ENCODE data around the gene HDC.

The HDC gene

GRCh38 chr15:50224606-50225005 lies 40.9 kb downstream of the HDC start:
- DNase-seq (ENCODE audit: low read depth) = peak; percentile 18

DNA sequence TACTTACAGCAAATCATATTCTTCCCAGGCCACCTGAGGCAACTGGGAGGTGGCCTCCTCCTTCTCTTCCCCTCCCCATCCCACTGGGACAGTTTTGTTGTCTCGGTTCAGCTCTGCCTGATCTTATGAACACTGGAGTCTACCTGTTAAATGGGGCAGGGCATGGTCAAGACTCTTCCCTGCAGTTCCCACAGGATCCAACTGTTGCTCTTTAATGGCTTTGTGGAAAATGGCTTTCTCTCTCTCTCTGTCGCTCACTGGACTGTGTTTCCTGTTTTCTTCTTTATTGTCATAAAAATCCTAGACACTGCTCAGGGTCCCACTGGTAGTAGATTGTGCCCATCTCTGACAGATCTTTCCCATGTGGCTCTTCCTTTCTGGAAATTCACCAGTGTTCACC lies 43.3 kb downstream of the HDC start:
- DNase-seq (ENCODE audit: low read depth) = no peak

- DNase-seq (ENCODE audit: low read depth) = no peak
These were observed 45.7 kb downstream of the HDC start for GRCh38 chr15:50219820-50220219.

GRCh38 chr15:50218691-50219090 lies 46.8 kb downstream of the HDC start:
- no peak for DNase-seq (ENCODE audit: low read depth)

DNA sequence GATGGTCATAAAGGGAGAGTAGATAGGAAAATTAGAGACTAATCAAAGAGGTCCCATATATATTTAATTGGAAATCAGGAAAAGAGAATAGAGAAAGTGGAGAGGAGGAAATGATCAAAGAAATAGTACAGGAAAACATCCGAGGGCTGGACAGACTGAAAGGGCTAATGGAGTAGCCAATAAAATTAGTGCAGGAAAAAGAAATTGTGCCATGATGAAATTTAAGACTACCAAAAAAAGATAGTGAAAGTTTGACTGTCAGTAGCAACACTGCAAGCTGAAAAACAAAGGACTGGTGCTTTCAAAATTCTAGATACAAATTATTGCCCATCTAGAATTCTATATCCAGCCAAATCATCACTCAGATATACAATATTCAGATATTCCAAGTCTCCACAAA lies 47.2 kb downstream of the HDC start:
- DNase-seq (ENCODE audit: low read depth) = no peak

GRCh38 chr15:50210462-50211157 lies 54.9 kb downstream of the HDC start:
- no peak for DNase-seq (ENCODE audit: low read depth)

- DNase-seq (ENCODE audit: low read depth) = no peak
These were observed 55.7 kb downstream of the HDC start for GRCh38 chr15:50209809-50210208.

DNA sequence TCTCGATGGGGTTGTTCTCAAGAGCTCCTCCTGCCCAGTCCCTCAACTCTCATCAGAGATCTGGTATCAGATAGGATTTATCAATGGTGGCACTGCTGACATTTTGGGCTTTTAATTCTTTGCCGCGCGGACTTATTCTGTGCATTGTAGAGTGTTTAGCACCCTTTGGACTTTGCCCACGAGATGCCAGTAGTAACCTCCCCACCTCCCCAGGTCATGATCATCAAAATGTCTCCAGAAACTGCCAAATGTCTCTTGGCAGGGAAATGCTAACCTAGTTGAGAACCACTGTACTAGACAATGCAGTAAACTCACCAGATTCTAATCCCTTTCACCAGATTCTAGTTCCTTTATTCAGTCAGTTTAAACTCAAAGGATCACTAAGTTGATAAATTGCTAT lies 59.5 kb downstream of the HDC start:
- DNase-seq (ENCODE audit: low read depth) = no peak

GRCh38 chr15:50202003-50202402 lies 63.5 kb downstream of the HDC start:
- no peak for DNase-seq (ENCODE audit: low read depth)

DNA sequence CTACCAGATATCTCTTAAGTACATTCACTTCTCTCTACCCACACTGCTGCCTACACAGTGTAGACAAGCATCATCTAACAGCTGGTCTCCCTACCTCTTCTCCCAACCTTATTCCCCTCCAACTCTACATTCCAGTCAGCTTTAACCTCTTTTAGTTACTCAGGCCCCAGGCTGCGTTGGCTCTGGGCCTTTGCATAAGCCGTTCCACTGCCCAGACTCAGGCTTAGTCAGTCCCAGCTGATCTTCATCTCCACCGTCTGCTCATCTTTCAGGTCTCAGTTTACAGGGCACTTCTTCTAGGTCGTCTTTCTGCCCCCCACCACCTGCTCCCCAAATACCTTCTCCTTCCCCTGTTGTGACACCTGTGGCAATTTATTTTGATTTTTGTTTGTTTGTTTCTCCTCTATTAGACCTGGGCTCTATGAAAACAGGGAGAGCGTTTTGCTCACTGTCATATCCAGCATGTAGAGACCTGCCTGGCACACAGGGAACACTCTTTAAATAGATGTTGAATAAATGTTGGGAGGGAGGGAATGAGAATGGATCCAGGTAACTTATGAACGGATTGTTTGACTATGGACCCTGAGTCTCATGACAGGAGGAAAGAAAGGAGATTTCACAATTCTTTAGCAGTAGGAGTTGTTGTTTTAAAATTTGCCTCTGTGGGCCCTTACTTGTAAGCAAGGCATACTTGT lies 72.5 kb downstream of the HDC start:
- DNase-seq (ENCODE audit: low read depth) = no peak

GRCh38 chr15:50192164-50192563 lies 73.4 kb downstream of the HDC start:
- no peak for DNase-seq (ENCODE audit: low read depth)

All from GM04504 (cell line).